Keratinocyte (primary cell): ENCODE measurements around the gene GNG3. TPM values are rescaled to one million over a fixed set of nuclear protein-coding genes. Genes with fewer than 3 reads are reported as not detected.
A peak's percentile ranks its signal among the peaks of the same experiment; 100 is the strongest.

Source experiments
- DNase-seq: peaks from one replicate; pipeline ENCODE4 v3.0.0-alpha.2; 2011; ENCODE audit warnings: low read depth, missing footprints, low spot score
- FAIRE-seq: peaks from 2 replicates; lab custom pipeline; 2011; peaks lifted over from hg19 to GRCh38; lab: Jason Lieb, UNC
- H2AFZ ChIP-seq: 2 replicates; pipeline ENCODE4 v1.6.0; 2012; ENCODE audit warnings: low read length, control low read depth, inconsistent platforms; ENCODE audit not compliant: control insufficient read depth
- H3K27ac ChIP-seq: 2 replicates; pipeline ENCODE4 v1.5.1; 2011; ENCODE audit warnings: low read length; ENCODE audit not compliant: control insufficient read depth, insufficient read depth
- H3K27me3 ChIP-seq: 3 replicates; pipeline ENCODE4 v1.6.0; 2011; ENCODE audit warnings: low read length; ENCODE audit not compliant: control insufficient read depth, insufficient read depth; ENCODE audit errors: extremely low read depth
- H3K36me3 ChIP-seq, 2 experiments: 2 replicates in 1 of 2; 3 replicates in 1 of 2; pipeline ENCODE4 v1.5.1; 2011; ENCODE audit warnings: low read length in 2 of 2, mild to moderate bottlenecking in 1 of 2; ENCODE audit not compliant: control insufficient read depth in 2 of 2, insufficient read depth in 2 of 2; ENCODE audit errors: extremely low read depth in 1 of 2
- H3K4me1 ChIP-seq: 3 replicates; pipeline ENCODE4 v1.5.1; 2011; ENCODE audit warnings: low read length; ENCODE audit not compliant: control insufficient read depth, insufficient read depth; ENCODE audit errors: extremely low read depth
- H3K4me2 ChIP-seq: 3 replicates; pipeline ENCODE4 v1.6.0; 2011; ENCODE audit warnings: low read depth, low read length; ENCODE audit not compliant: control insufficient read depth, insufficient read depth; ENCODE audit errors: extremely low read depth
- H3K4me3 ChIP-seq, 3 experiments: fragments of 200-600 bp in 1 of 3; sonication (generic) in 1 of 3; 2 replicates in 2 of 3; 3 replicates in 1 of 3; pipeline ENCODE4 v1.5.1; 2011 to 2016; ENCODE audit warnings: low read length in 3 of 3, mild to moderate bottlenecking in 3 of 3, control low read depth in 2 of 3, inconsistent platforms in 1 of 3, low read depth in 1 of 3, mixed read lengths in 1 of 3, mixed run types in 1 of 3, moderate library complexity in 1 of 3; ENCODE audit not compliant: control insufficient read depth in 2 of 3, insufficient read depth in 2 of 3; ENCODE audit errors: extremely low read depth in 1 of 3
- H3K79me2 ChIP-seq: 2 replicates; pipeline ENCODE4 v1.6.0; 2012; ENCODE audit warnings: low read length; ENCODE audit not compliant: control insufficient read depth, insufficient read depth
- H3K9ac ChIP-seq: 3 replicates; pipeline ENCODE4 v1.6.0; 2011; ENCODE audit warnings: low read length; ENCODE audit not compliant: control insufficient read depth, insufficient read depth; ENCODE audit errors: extremely low read depth
- H3K9me1 ChIP-seq: 3 replicates; pipeline ENCODE4 v1.6.0; 2011; ENCODE audit warnings: low read length; ENCODE audit not compliant: control insufficient read depth, insufficient read depth; ENCODE audit errors: extremely low read depth
- H3K9me3 ChIP-seq: 2 replicates; pipeline ENCODE4 v1.5.1; 2012; ENCODE audit warnings: low read depth, low read length; ENCODE audit not compliant: control insufficient read depth
- H4K20me1 ChIP-seq: 3 replicates; pipeline ENCODE4 v1.6.0; 2011; ENCODE audit warnings: low read length; ENCODE audit not compliant: control insufficient read depth, insufficient read depth; ENCODE audit errors: extremely low read depth
- EZH2 ChIP-seq: IDR thresholded peaks from one replicate; pipeline ENCODE4 v1.6.1; 2012; ENCODE audit warnings: inconsistent platforms, mild to moderate bottlenecking, low read length, moderate library complexity
- dilution Hi-C: fragments of 300-500 bp; cut with MboI; formaldehyde crosslinking; loops from one replicate; pipeline ENCODE4 v1.7.0; 2020; ENCODE audit warnings: low sequenced_read_pairs; ENCODE audit not compliant: extremely low pct_ligation_motif_present
- polyA plus RNA-seq, 5 experiments: library from polyadenylated mRNA; depleted of rRNA in 3 of 5; stranded (reverse) in 3 of 5; stranded (forward) in 1 of 5; unstranded in 1 of 5; fragments of >200 nt; gene quantifications; 1 replicate in 1 of 5; 2 replicates in 3 of 5; 3 replicates in 1 of 5; pipeline versions ENCODE4 v1.2.1 to v1.2.3, GENCODE V29; 2011 to 2012; ENCODE audit warnings: missing spikeins in 2 of 5, low read depth in 1 of 5, low replicate concordance in 1 of 5
- TF ChIP-seq, protein P1 (sequence below), 3 experiments: IDR thresholded peaks in 1 of 3; conservative IDR thresholded peaks in 1 of 3; optimal IDR thresholded peaks in 1 of 3; 2 replicates in 2 of 3; 3 replicates in 1 of 3; pipeline versions ENCODE3 to v1.5.1; 2011; ENCODE audit warnings: low read length in 3 of 3, mild to moderate bottlenecking in 3 of 3, moderate library complexity in 2 of 3, control low read depth in 1 of 3, inconsistent platforms in 1 of 3; ENCODE audit not compliant: insufficient read depth in 2 of 3; ENCODE audit errors: extremely low read depth in 1 of 3

GNG3 gene
- polyA plus RNA-seq, 1 donor (not counting 4 experiments of a cell fraction or from before 2014, with no cell fraction given): not detected

DNA sequence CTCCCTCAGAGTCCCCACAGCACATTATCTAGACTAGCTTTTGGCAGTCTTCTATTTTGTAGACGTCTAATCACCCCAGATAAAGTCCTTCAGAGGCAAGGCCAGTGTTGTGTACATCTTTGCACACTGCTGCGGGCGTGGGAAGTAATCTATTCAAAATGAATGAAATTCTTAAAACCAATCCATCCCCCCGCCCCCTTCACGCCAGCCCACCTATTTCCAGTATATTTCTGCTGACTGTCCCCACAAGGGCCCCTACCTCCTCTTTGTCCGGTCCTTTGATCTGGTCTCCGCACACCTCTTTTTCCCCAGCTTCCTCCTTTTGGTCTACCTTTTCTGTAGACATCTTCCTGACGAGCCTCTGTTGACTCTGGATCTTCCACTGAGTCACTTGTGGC is 627 bp upstream of the GNG3 start:
- TF ChIP-seq EZH2: no peak
- TF ChIP-seq, protein P1, sequence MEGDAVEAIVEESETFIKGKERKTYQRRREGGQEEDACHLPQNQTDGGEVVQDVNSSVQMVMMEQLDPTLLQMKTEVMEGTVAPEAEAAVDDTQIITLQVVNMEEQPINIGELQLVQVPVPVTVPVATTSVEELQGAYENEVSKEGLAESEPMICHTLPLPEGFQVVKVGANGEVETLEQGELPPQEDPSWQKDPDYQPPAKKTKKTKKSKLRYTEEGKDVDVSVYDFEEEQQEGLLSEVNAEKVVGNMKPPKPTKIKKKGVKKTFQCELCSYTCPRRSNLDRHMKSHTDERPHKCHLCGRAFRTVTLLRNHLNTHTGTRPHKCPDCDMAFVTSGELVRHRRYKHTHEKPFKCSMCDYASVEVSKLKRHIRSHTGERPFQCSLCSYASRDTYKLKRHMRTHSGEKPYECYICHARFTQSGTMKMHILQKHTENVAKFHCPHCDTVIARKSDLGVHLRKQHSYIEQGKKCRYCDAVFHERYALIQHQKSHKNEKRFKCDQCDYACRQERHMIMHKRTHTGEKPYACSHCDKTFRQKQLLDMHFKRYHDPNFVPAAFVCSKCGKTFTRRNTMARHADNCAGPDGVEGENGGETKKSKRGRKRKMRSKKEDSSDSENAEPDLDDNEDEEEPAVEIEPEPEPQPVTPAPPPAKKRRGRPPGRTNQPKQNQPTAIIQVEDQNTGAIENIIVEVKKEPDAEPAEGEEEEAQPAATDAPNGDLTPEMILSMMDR (optimal IDR thresholded peaks at IDR 0.05 in 1 of 3, IDR thresholded peaks at IDR 0.05 in 1 of 3, conservative IDR thresholded peaks at IDR 0.05 in 1 of 3; ENCODE audit: extremely low read depth in 1 of 3, insufficient read depth in 2 of 3, low read length in 3 of 3): no peak
- Histone ChIP-seq H2AFZ (no peak overlapping the region), H4K20me1 (no peaks in the 10 kb centered on the region), H3K27ac (no peak overlapping the region), H3K9ac (peak overlapping the region; percentile 52), H3K4me2 (peak overlapping the region; percentile 72), H3K9me1 (no peaks in the 10 kb centered on the region), H3K36me3 (peaks cover 2 to 13% of the 10 kb centered on the region in 2 experiments), H3K4me1 (peaks cover 36% of the 10 kb centered on the region), H3K27me3 (no peaks in the 10 kb centered on the region), H3K4me3 (no peak overlapping the region), H3K9me3 (no peaks in the 10 kb centered on the region), H3K79me2 (no peaks in the 10 kb centered on the region)
- dilution Hi-C loops: no loop called here
- DNase-seq: no peak
- no peak for FAIRE-seq

DNA sequence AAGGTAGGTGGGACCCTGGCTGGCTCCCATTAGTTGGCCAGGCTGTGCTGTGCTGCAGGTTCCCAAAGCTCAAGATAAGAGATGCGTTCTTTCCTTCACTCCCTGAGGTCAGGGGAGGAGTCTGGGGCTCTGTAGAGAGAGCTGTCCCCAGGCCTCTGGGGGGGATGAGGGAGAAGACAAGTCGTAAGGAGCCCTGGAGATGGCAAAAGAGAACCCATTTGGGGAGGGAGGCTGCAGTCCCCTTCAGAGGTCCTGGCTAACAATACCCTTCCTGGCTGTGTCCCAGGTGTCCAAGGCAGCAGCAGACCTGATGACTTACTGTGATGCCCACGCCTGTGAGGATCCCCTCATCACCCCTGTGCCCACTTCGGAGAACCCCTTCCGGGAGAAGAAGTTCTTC is 916 bp downstream of the GNG3 start:
- H3K9me3 ChIP-seq: no peaks in the 10 kb centered on the region
- no peaks in the 10 kb centered on the region for H4K20me1 ChIP-seq
- H3K79me2 ChIP-seq: no peaks in the 10 kb centered on the region
- DNase-seq (no peak), FAIRE-seq (no peak)
- peak overlapping the region in 1 of 3 experiments; percentile 84 for H3K4me3 ChIP-seq
- peaks cover 4 to 17% of the 10 kb centered on the region in 2 experiments for H3K36me3 ChIP-seq
- H3K9me1 ChIP-seq: no peaks in the 10 kb centered on the region
- H2AFZ ChIP-seq: no peak overlapping the region
- H3K27me3 ChIP-seq: no peaks in the 10 kb centered on the region
- TF ChIP-seq EZH2: no peak
- TF ChIP-seq, protein P1 (optimal IDR thresholded peaks at IDR 0.05 in 1 of 3, IDR thresholded peaks at IDR 0.05 in 1 of 3, conservative IDR thresholded peaks at IDR 0.05 in 1 of 3; ENCODE audit: extremely low read depth in 1 of 3, insufficient read depth in 2 of 3, low read length in 3 of 3): no peak
- H3K9ac ChIP-seq: peak overlapping the region; percentile 88
- dilution Hi-C loops: no loop called here
- peaks cover 36% of the 10 kb centered on the region for H3K4me1 ChIP-seq
- H3K4me2 ChIP-seq: peak overlapping the region; percentile 99
- H3K27ac ChIP-seq: peak overlapping the region; percentile 93
